NB4 (cell line): ENCODE data around the gene TANC1.

Experiments used
- DNase-seq: peaks from one replicate; pipeline ENCODE4 v3.0.0; 2010; ENCODE audit warnings: low read depth
- H3K4me3 ChIP-seq: one replicate; pipeline ENCODE4 v1.5.1; 2011; ENCODE audit warnings: mild to moderate bottlenecking, low read depth, low read length, moderate library complexity
- MAX ChIP-seq: IDR thresholded peaks from 2 replicates; pipeline ENCODE4 v1.6.1; 2011; ENCODE audit warnings: low read depth, low read length
- MYC ChIP-seq: IDR thresholded peaks from 2 replicates; pipeline ENCODE4 v1.6.1; 2011; ENCODE audit warnings: low read depth, low read length
- POLR2A ChIP-seq: IDR thresholded peaks from 2 replicates; pipeline ENCODE4 v1.6.1; 2011; ENCODE audit warnings: mild to moderate bottlenecking; ENCODE audit not compliant: insufficient read length; ENCODE audit errors: extremely low read depth
- TF ChIP-seq, protein P1 (sequence below): IDR thresholded peaks from one replicate; pipeline ENCODE4 v1.5.1; 2012; ENCODE audit warnings: low read depth, low read length

Gene TANC1

DNA sequence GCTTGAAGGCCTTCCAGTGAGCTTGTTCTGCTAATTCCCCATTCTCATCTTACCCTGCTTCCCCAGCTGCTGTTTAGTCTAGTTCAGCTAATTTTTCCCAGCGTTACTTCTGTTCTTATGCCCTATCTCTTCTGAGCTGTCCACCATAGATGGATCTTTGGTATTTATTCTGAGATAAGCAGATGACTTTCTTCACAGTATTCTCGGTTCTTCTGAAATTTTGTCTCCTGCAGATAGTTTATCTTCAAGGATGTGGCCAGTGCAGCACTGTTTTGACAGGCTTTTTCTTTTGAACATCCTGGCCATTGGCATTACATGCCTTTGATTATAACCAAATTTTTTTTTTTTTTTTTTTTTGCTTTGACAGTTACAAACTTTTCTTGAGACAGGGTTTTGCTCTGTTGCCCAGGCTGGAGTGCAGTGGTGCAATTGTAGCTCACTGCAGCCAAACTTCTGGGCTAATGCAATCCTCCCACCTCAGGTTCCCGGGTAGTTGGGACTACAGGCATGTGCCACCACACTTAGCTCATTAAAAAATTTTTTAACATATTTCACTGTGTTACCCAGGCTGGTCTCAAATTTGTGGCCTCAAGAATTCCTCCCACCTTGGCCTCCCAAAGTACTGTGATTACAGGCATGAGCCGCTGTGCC lies 183.8 kb downstream of the TANC1 start:
- DNase-seq, result no peak
- TF ChIP-seq MAX (no peak), POLR2A (no peak), MYC (no peak)
- TF ChIP-seq, protein P1, sequence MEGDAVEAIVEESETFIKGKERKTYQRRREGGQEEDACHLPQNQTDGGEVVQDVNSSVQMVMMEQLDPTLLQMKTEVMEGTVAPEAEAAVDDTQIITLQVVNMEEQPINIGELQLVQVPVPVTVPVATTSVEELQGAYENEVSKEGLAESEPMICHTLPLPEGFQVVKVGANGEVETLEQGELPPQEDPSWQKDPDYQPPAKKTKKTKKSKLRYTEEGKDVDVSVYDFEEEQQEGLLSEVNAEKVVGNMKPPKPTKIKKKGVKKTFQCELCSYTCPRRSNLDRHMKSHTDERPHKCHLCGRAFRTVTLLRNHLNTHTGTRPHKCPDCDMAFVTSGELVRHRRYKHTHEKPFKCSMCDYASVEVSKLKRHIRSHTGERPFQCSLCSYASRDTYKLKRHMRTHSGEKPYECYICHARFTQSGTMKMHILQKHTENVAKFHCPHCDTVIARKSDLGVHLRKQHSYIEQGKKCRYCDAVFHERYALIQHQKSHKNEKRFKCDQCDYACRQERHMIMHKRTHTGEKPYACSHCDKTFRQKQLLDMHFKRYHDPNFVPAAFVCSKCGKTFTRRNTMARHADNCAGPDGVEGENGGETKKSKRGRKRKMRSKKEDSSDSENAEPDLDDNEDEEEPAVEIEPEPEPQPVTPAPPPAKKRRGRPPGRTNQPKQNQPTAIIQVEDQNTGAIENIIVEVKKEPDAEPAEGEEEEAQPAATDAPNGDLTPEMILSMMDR, result no peak
- no peak overlapping the region for H3K4me3 ChIP-seq

GRCh38 chr2:159153063-159153462 lies 184.6 kb downstream of the TANC1 start:
- no peak overlapping the region for H3K4me3 ChIP-seq
- no peak for TF ChIP-seq MAX
- TF ChIP-seq MYC, result no peak
- TF ChIP-seq, protein P1, result no peak
- no peak for TF ChIP-seq POLR2A
- no peak for DNase-seq

- DNase-seq, result no peak
- TF ChIP-seq MAX (no peak), MYC (no peak), POLR2A (no peak)
- TF ChIP-seq, protein P1, result no peak
- H3K4me3 ChIP-seq, result no peak overlapping the region
Observed at GRCh38 chr2:159153463-159153862, 185.0 kb downstream of the TANC1 start.

GRCh38 chr2:159153951-159154350 lies 185.5 kb downstream of the TANC1 start:
- no peak for DNase-seq
- no peak overlapping the region for H3K4me3 ChIP-seq
- TF ChIP-seq, protein P1, result no peak
- TF ChIP-seq MAX (no peak), POLR2A (no peak), MYC (no peak)

GRCh38 chr2:159154366-159154765 lies 185.9 kb downstream of the TANC1 start:
- no peak for DNase-seq
- TF ChIP-seq, protein P1, result no peak
- TF ChIP-seq MAX (no peak), MYC (no peak), POLR2A (no peak)
- no peak overlapping the region for H3K4me3 ChIP-seq

- DNase-seq, result no peak
- no peak overlapping the region for H3K4me3 ChIP-seq
- no peak for TF ChIP-seq POLR2A
- no peak for TF ChIP-seq MYC
- TF ChIP-seq MAX, result no peak
- TF ChIP-seq, protein P1, result no peak
Observed at GRCh38 chr2:159155320-159155719, 186.9 kb downstream of the TANC1 start.
